Measurements from ENCODE around the gene ERG. TPM values are rescaled to one million over a fixed set of nuclear protein-coding genes. Genes with fewer than 3 reads are reported as not detected.

ERG gene
- total RNA-seq, 1 donor from 2014 or later: not detected

DNA sequence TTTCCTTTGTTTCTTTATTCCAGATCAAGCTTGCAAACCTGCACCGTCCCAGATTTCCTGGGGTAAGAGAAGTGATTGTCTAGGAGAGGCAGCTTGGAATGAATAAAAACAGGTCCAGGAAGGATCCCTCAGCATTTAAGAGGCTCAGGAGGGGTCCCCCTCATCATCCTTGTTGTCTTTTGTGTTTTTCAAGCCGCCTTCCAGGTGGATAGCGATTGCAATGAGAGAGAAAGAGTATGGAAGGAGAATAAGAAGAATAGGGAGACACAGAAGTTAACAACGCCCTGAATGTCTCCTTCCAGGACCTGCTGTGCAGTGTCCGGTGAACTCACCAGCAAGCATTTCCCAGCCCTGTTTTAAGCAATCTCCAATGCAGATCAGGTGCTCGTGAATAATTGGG, 8.5 kb downstream of the ERG start:
- ChIA-PET POLR2A (no interaction called here), CTCF (no interaction called here)
- Mint-ChIP-seq H3K27ac (no peak overlapping the region), H3K4me3 (no peak overlapping the region), H3K4me1 (no peaks in the 10 kb centered on the region), H3K36me3 (ENCODE audit: low read depth) (no peaks in the 10 kb centered on the region), H3K27me3 (peaks cover 25% of the 10 kb centered on the region), H3K9me3 (no peaks in the 10 kb centered on the region)
- ATAC-seq (ENCODE audit: low read depth) (no peak), DNase-seq (no peak)
- intact Hi-C loops (cut with micrococcal nuclease): no loop called here
- TF ChIP-seq, protein P1, sequence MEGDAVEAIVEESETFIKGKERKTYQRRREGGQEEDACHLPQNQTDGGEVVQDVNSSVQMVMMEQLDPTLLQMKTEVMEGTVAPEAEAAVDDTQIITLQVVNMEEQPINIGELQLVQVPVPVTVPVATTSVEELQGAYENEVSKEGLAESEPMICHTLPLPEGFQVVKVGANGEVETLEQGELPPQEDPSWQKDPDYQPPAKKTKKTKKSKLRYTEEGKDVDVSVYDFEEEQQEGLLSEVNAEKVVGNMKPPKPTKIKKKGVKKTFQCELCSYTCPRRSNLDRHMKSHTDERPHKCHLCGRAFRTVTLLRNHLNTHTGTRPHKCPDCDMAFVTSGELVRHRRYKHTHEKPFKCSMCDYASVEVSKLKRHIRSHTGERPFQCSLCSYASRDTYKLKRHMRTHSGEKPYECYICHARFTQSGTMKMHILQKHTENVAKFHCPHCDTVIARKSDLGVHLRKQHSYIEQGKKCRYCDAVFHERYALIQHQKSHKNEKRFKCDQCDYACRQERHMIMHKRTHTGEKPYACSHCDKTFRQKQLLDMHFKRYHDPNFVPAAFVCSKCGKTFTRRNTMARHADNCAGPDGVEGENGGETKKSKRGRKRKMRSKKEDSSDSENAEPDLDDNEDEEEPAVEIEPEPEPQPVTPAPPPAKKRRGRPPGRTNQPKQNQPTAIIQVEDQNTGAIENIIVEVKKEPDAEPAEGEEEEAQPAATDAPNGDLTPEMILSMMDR (IDR thresholded peaks at IDR 0.05): no peak

DNA sequence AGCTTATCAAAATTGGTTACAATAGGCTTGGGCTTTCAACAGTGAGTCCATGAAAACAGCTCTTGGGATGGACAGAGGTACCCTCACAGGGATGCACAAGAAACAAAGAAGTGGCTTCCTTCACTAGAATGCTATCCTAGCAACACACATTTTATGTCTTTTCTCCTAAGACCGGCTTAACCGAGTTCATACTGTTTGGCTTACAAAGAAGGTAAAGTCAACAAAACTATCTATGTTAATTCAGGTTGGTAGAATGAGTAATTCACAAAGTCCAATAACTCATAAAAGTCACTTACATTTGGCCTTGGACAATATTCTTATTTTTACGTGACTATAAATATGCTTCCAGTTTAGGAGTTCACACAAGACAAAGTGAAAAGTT, 9.0 kb downstream of the ERG start:
- ATAC-seq (ENCODE audit: low read depth) (no peak), DNase-seq (no peak)
- ChIA-PET CTCF (no interaction called here), POLR2A (no interaction called here)
- TF ChIP-seq, protein P1 (IDR thresholded peaks at IDR 0.05): no peak
- Mint-ChIP-seq H3K36me3 (ENCODE audit: low read depth) (no peaks in the 10 kb centered on the region), H3K27me3 (peaks cover 25% of the 10 kb centered on the region), H3K9me3 (no peaks in the 10 kb centered on the region), H3K4me3 (no peak overlapping the region), H3K4me1 (no peaks in the 10 kb centered on the region), H3K27ac (no peak overlapping the region)
- intact Hi-C loops (cut with micrococcal nuclease): no loop called here

- Mint-ChIP-seq H3K27me3 (peaks cover 23% of the 10 kb centered on the region), H3K27ac (no peak overlapping the region), H3K36me3 (ENCODE audit: low read depth) (no peaks in the 10 kb centered on the region), H3K9me3 (no peaks in the 10 kb centered on the region), H3K4me3 (no peak overlapping the region), H3K4me1 (no peaks in the 10 kb centered on the region)
- no peak for ATAC-seq (ENCODE audit: low read depth)
- ChIA-PET CTCF (no interaction called here), POLR2A (no interaction called here)
- DNase-seq: no peak
- TF ChIP-seq, protein P1 (IDR thresholded peaks at IDR 0.05): no peak
- intact Hi-C loops (cut with micrococcal nuclease): no loop called here
Observed at GRCh38 chr21:38488640-38489270, 9.5 kb downstream of the ERG start.

DNA sequence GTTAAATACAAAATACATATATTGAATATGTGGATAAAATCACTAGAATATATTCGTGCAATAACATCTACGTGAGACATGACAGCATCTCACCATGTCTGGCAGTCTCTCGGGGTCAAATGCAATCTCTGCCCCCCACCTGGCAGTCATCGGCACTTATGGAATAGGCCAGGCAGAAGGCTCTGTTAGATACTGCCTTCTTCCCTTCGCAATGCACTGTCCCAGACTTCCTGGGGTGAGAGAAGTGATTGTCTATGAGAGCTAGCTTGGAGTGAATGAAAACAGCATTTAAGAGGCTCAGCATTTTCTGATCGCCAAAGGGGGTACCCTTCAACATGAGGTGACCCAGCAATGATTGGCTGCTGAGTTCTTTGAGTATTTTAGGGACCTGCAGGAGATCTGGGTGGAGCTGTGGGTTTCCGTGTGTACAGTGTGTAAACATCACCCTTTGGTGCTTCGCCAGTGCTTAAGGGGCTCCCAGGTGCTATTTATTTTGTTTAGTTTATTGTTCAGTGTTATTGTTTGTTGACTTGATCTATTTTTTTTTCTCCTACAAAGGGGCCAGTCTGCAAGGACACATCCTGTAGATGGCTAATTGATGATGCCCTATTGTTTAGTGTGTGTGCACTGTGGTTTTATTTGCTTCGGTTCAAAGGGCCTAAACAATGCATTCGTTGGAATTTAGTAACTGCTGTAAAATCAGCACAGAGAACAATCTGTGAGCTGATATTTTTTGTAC, 10.2 kb downstream of the ERG start:
- Mint-ChIP-seq H3K27ac (no peak overlapping the region), H3K4me1 (no peaks in the 10 kb centered on the region), H3K36me3 (ENCODE audit: low read depth) (no peaks in the 10 kb centered on the region), H3K4me3 (no peak overlapping the region), H3K9me3 (no peaks in the 10 kb centered on the region), H3K27me3 (peaks cover 21% of the 10 kb centered on the region)
- ATAC-seq (ENCODE audit: low read depth) (no peak), DNase-seq (no peak)
- ChIA-PET POLR2A (no interaction called here), CTCF (no interaction called here)
- intact Hi-C loops (cut with micrococcal nuclease): no loop called here
- TF ChIP-seq, protein P1 (IDR thresholded peaks at IDR 0.05): no peak

GRCh38 chr21:38486706-38487105, 11.6 kb downstream of the ERG start:
- ChIA-PET POLR2A (no interaction called here), CTCF (no interaction called here)
- H3K27ac Mint-ChIP-seq: no peak overlapping the region
- DNase-seq (no peak), ATAC-seq (ENCODE audit: low read depth) (no peak)
- no peaks in the 10 kb centered on the region for H3K4me1 Mint-ChIP-seq
- no peaks in the 10 kb centered on the region for H3K36me3 Mint-ChIP-seq (ENCODE audit: low read depth)
- peaks cover 17% of the 10 kb centered on the region for H3K27me3 Mint-ChIP-seq
- H3K4me3 Mint-ChIP-seq: no peak overlapping the region
- TF ChIP-seq, protein P1 (IDR thresholded peaks at IDR 0.05): no peak
- intact Hi-C loops (cut with micrococcal nuclease): no loop called here
- H3K9me3 Mint-ChIP-seq: no peaks in the 10 kb centered on the region
